CD8-positive, alpha-beta memory T cell (primary cell): ENCODE data around the gene EIF2A. TPM values are rescaled to one million over a fixed set of nuclear protein-coding genes. Genes with fewer than 3 reads are reported as not detected.

Experiments used
- CTCF ChIA-PET: fragments of 350-600 bp; sonication (Branson Sonifier 250); formaldehyde crosslinking; loops from one replicate; lab custom pipeline; 2021; ENCODE audit warnings: antibody characterized with exemption; lab: Charles Lee
- POLR2A ChIA-PET: fragments of 350-600 bp; sonication (Branson Sonifier 250); formaldehyde crosslinking; loops from one replicate; lab custom pipeline; 2021; ENCODE audit warnings: antibody characterized with exemption; lab: Charles Lee
- DNase-seq, 5 donors: peaks; one replicate each; pipeline versions ENCODE4 v3.0.0 to v3.0.0-alpha.2; 2020 to 2022; ENCODE audit warnings: mixed read lengths in 1 of 5
- H3K27ac ChIP-seq: one replicate; pipeline ENCODE4 v1.7.0; 2013; ENCODE audit warnings: low read depth, mild to moderate bottlenecking, low read length, moderate library complexity
- H3K27me3 ChIP-seq: 2 replicates; pipeline ENCODE4 v1.7.0; 2013; ENCODE audit warnings: low read length, mild to moderate bottlenecking; ENCODE audit not compliant: insufficient read depth, poor library complexity, severe bottlenecking
- H3K36me3 ChIP-seq: 2 replicates; pipeline ENCODE4 v1.7.0; 2013; ENCODE audit warnings: mild to moderate bottlenecking, low read length, moderate library complexity; ENCODE audit not compliant: insufficient read depth
- H3K4me1 ChIP-seq: 2 replicates; pipeline ENCODE4 v1.7.0; 2013; ENCODE audit warnings: mild to moderate bottlenecking, low read length, moderate library complexity; ENCODE audit not compliant: insufficient read depth
- H3K4me3 ChIP-seq: 2 replicates; pipeline ENCODE4 v1.7.0; 2013; ENCODE audit warnings: mild to moderate bottlenecking, low read length
- H3K9me3 ChIP-seq: 2 replicates; pipeline ENCODE4 v1.7.0; 2013; ENCODE audit warnings: mild to moderate bottlenecking, low read length
- H3K27ac Mint-ChIP-seq, 8 donors: one replicate each; pipeline ENCODE4 v1.8.0; 2020 to 2021; ENCODE audit warnings: mixed read lengths in 8 of 8, mild to moderate bottlenecking in 6 of 8, inconsistent platforms in 3 of 8, moderate library complexity in 3 of 8
- H3K27me3 Mint-ChIP-seq, 2 donors: one replicate each; pipeline ENCODE4 v1.8.0; 2020 to 2021; ENCODE audit warnings: mixed read lengths in 2 of 2, mild to moderate bottlenecking in 1 of 2, moderate library complexity in 1 of 2
- H3K36me3 Mint-ChIP-seq, 3 donors: one replicate each; pipeline ENCODE4 v1.8.0; 2020 to 2021; ENCODE audit warnings: mixed read lengths in 3 of 3, inconsistent platforms in 1 of 3, mild to moderate bottlenecking in 1 of 3
- H3K4me1 Mint-ChIP-seq, 3 donors: one replicate each; pipeline ENCODE4 v1.8.0; 2020 to 2021; ENCODE audit warnings: mixed read lengths in 3 of 3, inconsistent platforms in 1 of 3, mild to moderate bottlenecking in 1 of 3
- H3K4me3 Mint-ChIP-seq, 7 donors: one replicate each; pipeline ENCODE4 v1.8.0; 2020 to 2021; ENCODE audit warnings: mixed read lengths in 7 of 7, mild to moderate bottlenecking in 6 of 7, moderate library complexity in 4 of 7, inconsistent platforms in 2 of 7
- H3K9me3 Mint-ChIP-seq, 5 donors: one replicate each; pipeline ENCODE4 v1.8.0; 2020 to 2022; ENCODE audit warnings: mixed read lengths in 5 of 5, mild to moderate bottlenecking in 3 of 5, moderate library complexity in 2 of 5, inconsistent platforms in 1 of 5
- polyA plus RNA-seq: library from polyadenylated mRNA; unstranded; fragments of 300-500 nt; fragmentation: Illumina TruSeq; gene quantifications from one replicate; pipeline ENCODE4 v1.2.3, GENCODE V29; 2021
- total RNA-seq, 2 experiments: library from RNA; stranded (reverse); gene quantifications; one replicate each; pipeline ENCODE4 v1.2.3, GENCODE V29; 2021

The EIF2A gene
- total and polyA plus RNA-seq, 3 experiments from 2014 or later: 41.5 to 131 (median 128) TPM

GRCh38 chr3:150627557-150627956 lies 81.0 kb downstream of the EIF2A start:
- Histone ChIP-seq H3K4me3 (no peak overlapping the region), H3K27me3 (no peaks in the 10 kb centered on the region), H3K9me3 (no peaks in the 10 kb centered on the region), H3K4me1 (no peaks in the 10 kb centered on the region), H3K36me3 (peaks cover 15% of the 10 kb centered on the region), H3K27ac (no peak overlapping the region)
- Mint-ChIP-seq H3K36me3 (peaks cover 5 to 72% (median 16%) of the 10 kb centered on the region in 3 donors), H3K9me3 (no peaks in the 10 kb centered on the region), H3K4me1 (peaks cover 17 to 26% (median 22%) of the 10 kb centered on the region in 3 donors), H3K4me3 (no peak overlapping the region), H3K27ac (peak overlapping the region in 1 of 8 donors; percentile 63), H3K27me3 (no peaks in the 10 kb centered on the region)
- POLR2A ChIA-PET: no interaction called here
- CTCF ChIA-PET: no interaction called here
- DNase-seq: no peak

DNA sequence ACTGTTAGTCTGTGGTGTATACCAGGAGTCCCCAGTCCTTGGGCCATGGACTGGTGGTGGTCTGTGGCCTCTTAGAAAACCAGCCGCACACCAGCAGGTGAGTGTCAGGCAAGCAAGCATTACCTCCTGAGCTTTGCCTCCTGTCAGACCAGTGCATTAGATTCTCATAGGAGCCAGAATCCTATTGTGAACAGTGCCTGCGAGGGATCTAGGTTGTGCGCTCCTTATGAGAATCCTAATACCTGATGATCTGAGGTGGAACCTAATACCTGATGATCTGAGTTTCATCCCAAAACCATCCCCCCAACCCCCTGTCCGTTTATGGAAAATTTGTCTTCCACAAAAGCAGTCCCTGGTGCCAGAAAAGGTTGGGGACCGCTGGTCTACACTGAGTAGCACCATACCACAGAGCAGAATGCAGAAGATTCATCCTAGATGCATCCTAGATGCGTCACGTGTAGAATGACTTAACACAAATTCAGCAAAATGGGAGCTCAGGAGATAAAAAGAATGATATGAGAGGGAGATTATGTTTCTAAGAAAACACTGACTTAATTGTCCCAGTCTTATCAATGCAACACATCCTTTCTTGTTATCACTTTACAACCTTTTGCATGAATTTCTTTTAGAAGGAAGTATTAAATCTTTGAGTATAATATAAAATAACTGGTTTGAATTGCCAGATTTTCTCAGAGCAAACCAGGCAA lies 85.1 kb downstream of the EIF2A start:
- no peak overlapping the region for H3K27ac ChIP-seq
- ChIA-PET CTCF (no interaction called here), POLR2A (interaction anchor here (1.4 kb wide), 1 partner anchor 131 kb away, joined by 3 read pairs; the partner anchor contains the start of gene SIAH2)
- Mint-ChIP-seq H3K36me3 (peaks cover 0 to 49% (median 4%) of the 10 kb centered on the region in 3 donors), H3K4me1 (peaks cover 25 to 38% (median 31%) of the 10 kb centered on the region in 3 donors), H3K9me3 (no peaks in the 10 kb centered on the region), H3K4me3 (no peak overlapping the region), H3K27ac (peak overlapping the region in 3 of 8 donors; percentile 27 to 83 (median 61)), H3K27me3 (no peaks in the 10 kb centered on the region)
- H3K4me1 ChIP-seq: peaks cover 16% of the 10 kb centered on the region
- DNase-seq: no peak
- H3K36me3 ChIP-seq: peaks cover 11% of the 10 kb centered on the region
- no peaks in the 10 kb centered on the region for H3K27me3 ChIP-seq
- H3K9me3 ChIP-seq: no peaks in the 10 kb centered on the region
- H3K4me3 ChIP-seq: no peak overlapping the region

DNA sequence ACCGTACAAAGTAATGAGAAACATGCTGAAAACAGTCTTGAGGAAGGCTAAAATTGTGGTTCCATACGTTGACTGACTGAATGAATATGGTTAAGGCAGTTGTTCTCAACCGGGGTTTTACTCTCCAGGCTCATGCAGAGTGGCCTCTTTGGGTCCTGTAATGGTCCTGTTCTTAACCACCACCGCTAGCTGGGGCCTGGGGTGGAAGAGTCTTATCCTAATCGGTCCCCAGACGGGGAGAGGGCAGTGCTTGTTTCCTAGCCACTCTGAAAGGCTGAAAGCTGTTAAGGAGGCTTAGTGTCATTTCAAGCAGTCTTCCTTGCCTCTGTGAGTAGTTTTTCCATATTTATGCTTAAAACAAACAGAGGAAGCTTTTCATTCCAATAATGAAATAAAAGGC lies 88.5 kb downstream of the EIF2A start:
- no peaks in the 10 kb centered on the region for H3K9me3 Mint-ChIP-seq
- H3K27me3 Mint-ChIP-seq: no peaks in the 10 kb centered on the region
- peaks cover 16% of the 10 kb centered on the region for H3K4me1 ChIP-seq
- peak overlapping the region; percentile 40 to 89 (median 62) for H3K27ac Mint-ChIP-seq
- no peak overlapping the region for H3K4me3 ChIP-seq
- peaks cover 0 to 19% (median 0%) of the 10 kb centered on the region in 3 donors for H3K36me3 Mint-ChIP-seq
- CTCF ChIA-PET: interaction anchor here (1.2 kb wide), 3 partner anchors 32 to 69 kb away, joined by 3 to 4 read pairs (median 4); partner anchors contain the start of genes ERICH6 and SELENOT
- H3K36me3 ChIP-seq: no peaks in the 10 kb centered on the region
- peaks cover 28 to 40% (median 37%) of the 10 kb centered on the region in 3 donors for H3K4me1 Mint-ChIP-seq
- POLR2A ChIA-PET: interaction anchor here (0.6 to 1.3 kb wide), 4 partner anchors 32 to 128 kb away, joined by 3 to 5 read pairs (median 4); partner anchors contain the start of genes EIF2A, SELENOT, SERP1 and SIAH2
- no peaks in the 10 kb centered on the region for H3K9me3 ChIP-seq
- no peak for DNase-seq
- H3K4me3 Mint-ChIP-seq: peak overlapping the region; percentile 21 to 80 (median 56)
- no peaks in the 10 kb centered on the region for H3K27me3 ChIP-seq
- no peak overlapping the region for H3K27ac ChIP-seq

GRCh38 chr3:150635526-150635925 lies 88.9 kb downstream of the EIF2A start:
- Mint-ChIP-seq H3K27ac (peak overlapping the region in 7 of 8 donors; percentile 41 to 89 (median 71)), H3K27me3 (no peaks in the 10 kb centered on the region), H3K4me3 (peak overlapping the region; percentile 21 to 80 (median 56)), H3K36me3 (peaks cover 0 to 16% (median 0%) of the 10 kb centered on the region in 3 donors), H3K9me3 (no peaks in the 10 kb centered on the region), H3K4me1 (peaks cover 28 to 40% (median 37%) of the 10 kb centered on the region in 3 donors)
- DNase-seq: peak in 2 of 5 donors; percentile 10 to 43
- Histone ChIP-seq H3K9me3 (no peaks in the 10 kb centered on the region), H3K36me3 (no peaks in the 10 kb centered on the region), H3K4me1 (peaks cover 16% of the 10 kb centered on the region), H3K27me3 (no peaks in the 10 kb centered on the region), H3K4me3 (no peak overlapping the region), H3K27ac (no peak overlapping the region)
- ChIA-PET POLR2A (interaction anchor here (0.5 to 1.3 kb wide), 5 partner anchors 32 to 1563 kb away, joined by 3 to 5 read pairs (median 3); partner anchors contain the start of genes EIF2A, SELENOT, SERP1 and SIAH2), CTCF (interaction anchor here (1.2 kb wide), 3 partner anchors 33 to 68 kb away, joined by 3 to 4 read pairs (median 4); partner anchors contain the start of genes ERICH6 and SELENOT)

Other genes with a start within 250 kb of the EIF2A start
- 10 to 100 TPM; 20.9 to 22.3 TPM for gene TSC22D2, start 138.5 kb upstream of the EIF2A start, total RNA-seq
- 11.9 TPM for gene TSC22D2, start 138.5 kb upstream of the EIF2A start, polyA plus RNA-seq
- gene SERP1, start 291 bp upstream of the EIF2A start, total RNA-seq: 100 to 1,000 TPM; 127 to 135 TPM
- 156 TPM for gene SERP1, start 291 bp upstream of the EIF2A start, polyA plus RNA-seq
- 100 to 1,000 TPM; 158 to 162 TPM for gene SELENOT, start 56.5 kb downstream of the EIF2A start, total RNA-seq
- 311 TPM for gene SELENOT, start 56.5 kb downstream of the EIF2A start, polyA plus RNA-seq
- gene ERICH6, start 157.1 kb downstream of the EIF2A start, total RNA-seq: under 1 TPM in 1 of 2 experiments, not detected in 1; 0.39 TPM
- not detected for gene ERICH6, start 157.1 kb downstream of the EIF2A start, polyA plus RNA-seq
- 100 to 1,000 TPM; 111 to 115 TPM for gene SIAH2, start 216.4 kb downstream of the EIF2A start, total RNA-seq
- 48.1 TPM for gene SIAH2, start 216.4 kb downstream of the EIF2A start, polyA plus RNA-seq